GM18526 (cell line): ENCODE results near the gene ACOT2.
A peak's percentile ranks its signal among the peaks of the same experiment; 100 is the strongest.

Experiments used
- POLR2A ChIP-seq: IDR thresholded peaks from 3 replicates; pipeline ENCODE4 v1.6.1; 2011; ENCODE audit not compliant: insufficient read length; ENCODE audit errors: extremely low read depth

The ACOT2 gene

GRCh38 chr14:73569185-73569958 is at the start of gene ACOT2:
ACOT2 (plus strand) TSS chr14:73569213; CDS start chr14:73569241, 28 bp downstream.
- peak; percentile 43 for TF ChIP-seq POLR2A

GRCh38 chr14:73521229-73521628 is 47.8 kb upstream of the ACOT2 start:
- no peak for TF ChIP-seq POLR2A

- TF ChIP-seq POLR2A: no peak
Measured at GRCh38 chr14:73524493-73524892, 44.5 kb upstream of the ACOT2 start.

GRCh38 chr14:73526036-73526984 is 42.7 kb upstream of the ACOT2 start:
- TF ChIP-seq POLR2A: no peak

- TF ChIP-seq POLR2A: no peak
Measured at GRCh38 chr14:73553845-73554244, 15.2 kb upstream of the ACOT2 start.

- no peak for TF ChIP-seq POLR2A
Measured at GRCh38 chr14:73567358-73567757, 1.7 kb upstream of the ACOT2 start.

GRCh38 chr14:73567951-73568885 is 795 bp upstream of the ACOT2 start:
- no peak for TF ChIP-seq POLR2A

GRCh38 chr14:73576391-73576790 is 7.4 kb downstream of the ACOT2 start:
- no peak for TF ChIP-seq POLR2A

GRCh38 chr14:73588695-73589094 is 19.7 kb downstream of the ACOT2 start:
- no peak for TF ChIP-seq POLR2A

- no peak for TF ChIP-seq POLR2A
Measured at GRCh38 chr14:73589116-73589515, 20.1 kb downstream of the ACOT2 start.

- peak; percentile 58 for TF ChIP-seq POLR2A
Measured at GRCh38 chr14:73591690-73592449, 22.9 kb downstream of the ACOT2 start, which contains the start of gene ACOT4. ACOT4 (plus strand) TSS chr14:73591873; CDS start chr14:73591960, 87 bp downstream.

- no peak for TF ChIP-seq POLR2A
Measured at GRCh38 chr14:73594491-73594890, 25.5 kb downstream of the ACOT2 start.

GRCh38 chr14:73599499-73599898 is 30.5 kb downstream of the ACOT2 start:
- no peak for TF ChIP-seq POLR2A

GRCh38 chr14:73602994-73603393 is 34.0 kb downstream of the ACOT2 start:
- TF ChIP-seq POLR2A: no peak
